Right atrium auricular region (tissue), 2 donors: ENCODE measurements around the gene ATP2A1. TPM values are rescaled to one million over a fixed set of nuclear protein-coding genes. Genes with fewer than 3 reads are reported as not detected.

Experiments
- DNase-seq: peaks from one replicate; pipeline ENCODE4 v3.0.0-alpha.2; 2019; ENCODE audit warnings: low spot score
- H3K27ac ChIP-seq, 2 donors: fragments of 200-600 bp; sonication (generic); 1 replicate in 1 of 2; 2 replicates in 1 of 2; pipeline ENCODE4 v1.5.1; 2016 to 2019
- H3K27me3 ChIP-seq, 2 donors: fragments of 200-600 bp; sonication (generic); one replicate each; pipeline versions ENCODE4 v1.5.1 to v1.6.0; 2017 to 2019
- H3K36me3 ChIP-seq: fragments of 200-600 bp; sonication (generic); one replicate; pipeline ENCODE4 v1.5.1; 2016
- H3K4me1 ChIP-seq, 2 donors: fragments of 200-600 bp; sonication (generic); one replicate each; pipeline versions ENCODE4 v1.5.1 to v1.6.0; 2017 to 2019
- H3K4me3 ChIP-seq, 2 donors: fragments of 200-600 bp; sonication (generic); 1 replicate in 1 of 2; 2 replicates in 1 of 2; pipeline ENCODE4 v1.5.1; 2017 to 2019; ENCODE audit warnings: mild to moderate bottlenecking in 1 of 2, moderate library complexity in 1 of 2
- H3K9me3 ChIP-seq, 2 donors: fragments of 200-600 bp; sonication (generic); one replicate each; pipeline ENCODE4 v1.5.1; 2019
- CTCF ChIP-seq, 2 donors: fragments of 200-600 bp; sonication (generic); IDR thresholded peaks; one replicate each; pipeline ENCODE4 v1.5.1; 2019; ENCODE audit warnings: antibody characterized with exemption in 2 of 2
- total RNA-seq, 2 donors: library from RNA; depleted of rRNA; stranded (reverse); fragments of >200 nt; gene quantifications; one replicate each; pipeline ENCODE4 v1.1.0, GENCODE V29; 2016

The ATP2A1 gene
- total RNA-seq, 2 donors from 2014 or later = 0.26 TPM; not detected in 1

- peaks cover 40% of the 10 kb centered on the region for H3K36me3 ChIP-seq
- no peak for DNase-seq
- no peaks in the 10 kb centered on the region for H3K4me1 ChIP-seq
- H3K4me3 ChIP-seq = no peak overlapping the region
- no peak overlapping the region for H3K27ac ChIP-seq
- no peaks in the 10 kb centered on the region for H3K9me3 ChIP-seq
- no peaks in the 10 kb centered on the region for H3K27me3 ChIP-seq
- TF ChIP-seq CTCF (IDR thresholded peaks at IDR 0.05) = no peak
Observed at GRCh38 chr16:28910086-28911031, 32.1 kb downstream of the ATP2A1 start.

- Histone ChIP-seq H3K4me3 (no peak overlapping the region), H3K36me3 (peaks cover 54% of the 10 kb centered on the region), H3K27me3 (no peaks in the 10 kb centered on the region), H3K9me3 (no peaks in the 10 kb centered on the region), H3K4me1 (no peaks in the 10 kb centered on the region), H3K27ac (no peak overlapping the region)
- no peak for TF ChIP-seq CTCF (IDR thresholded peaks at IDR 0.05)
- DNase-seq = no peak
Observed at GRCh38 chr16:28912558-28912957, 34.3 kb downstream of the ATP2A1 start.

- no peak for DNase-seq
- no peak for TF ChIP-seq CTCF (IDR thresholded peaks at IDR 0.05)
- H3K9me3 ChIP-seq = no peaks in the 10 kb centered on the region
- no peak overlapping the region for H3K4me3 ChIP-seq
- no peaks in the 10 kb centered on the region for H3K27me3 ChIP-seq
- no peaks in the 10 kb centered on the region for H3K4me1 ChIP-seq
- H3K36me3 ChIP-seq = peaks cover 54% of the 10 kb centered on the region
- H3K27ac ChIP-seq = no peak overlapping the region
Observed at GRCh38 chr16:28913946-28914724, 35.8 kb downstream of the ATP2A1 start.

- TF ChIP-seq CTCF (IDR thresholded peaks at IDR 0.05) = no peak
- DNase-seq = no peak
- H3K4me1 ChIP-seq = no peaks in the 10 kb centered on the region
- no peak overlapping the region for H3K4me3 ChIP-seq
- no peaks in the 10 kb centered on the region for H3K9me3 ChIP-seq
- H3K27me3 ChIP-seq = no peaks in the 10 kb centered on the region
- H3K36me3 ChIP-seq = peaks cover 59% of the 10 kb centered on the region
- no peak overlapping the region for H3K27ac ChIP-seq
Observed at GRCh38 chr16:28915181-28915580, 36.9 kb downstream of the ATP2A1 start.

GRCh38 chr16:28917095-28917494, 38.8 kb downstream of the ATP2A1 start:
- no peaks in the 10 kb centered on the region for H3K4me1 ChIP-seq
- no peak overlapping the region for H3K4me3 ChIP-seq
- H3K27ac ChIP-seq = no peak overlapping the region
- no peak for DNase-seq
- H3K27me3 ChIP-seq = no peaks in the 10 kb centered on the region
- H3K9me3 ChIP-seq = no peaks in the 10 kb centered on the region
- no peak for TF ChIP-seq CTCF (IDR thresholded peaks at IDR 0.05)
- peaks cover 51% of the 10 kb centered on the region for H3K36me3 ChIP-seq
